GM21367 (cell line): Measurements from ENCODE around the gene MGLL.

ENCODE experiments used
- ATAC-seq: cut with Tn5 transposase; IDR thresholded peaks from one replicate; pipeline ENCODE4 v1.9.1; 2021; ENCODE audit not compliant: unreplicated experiment

MGLL gene

DNA sequence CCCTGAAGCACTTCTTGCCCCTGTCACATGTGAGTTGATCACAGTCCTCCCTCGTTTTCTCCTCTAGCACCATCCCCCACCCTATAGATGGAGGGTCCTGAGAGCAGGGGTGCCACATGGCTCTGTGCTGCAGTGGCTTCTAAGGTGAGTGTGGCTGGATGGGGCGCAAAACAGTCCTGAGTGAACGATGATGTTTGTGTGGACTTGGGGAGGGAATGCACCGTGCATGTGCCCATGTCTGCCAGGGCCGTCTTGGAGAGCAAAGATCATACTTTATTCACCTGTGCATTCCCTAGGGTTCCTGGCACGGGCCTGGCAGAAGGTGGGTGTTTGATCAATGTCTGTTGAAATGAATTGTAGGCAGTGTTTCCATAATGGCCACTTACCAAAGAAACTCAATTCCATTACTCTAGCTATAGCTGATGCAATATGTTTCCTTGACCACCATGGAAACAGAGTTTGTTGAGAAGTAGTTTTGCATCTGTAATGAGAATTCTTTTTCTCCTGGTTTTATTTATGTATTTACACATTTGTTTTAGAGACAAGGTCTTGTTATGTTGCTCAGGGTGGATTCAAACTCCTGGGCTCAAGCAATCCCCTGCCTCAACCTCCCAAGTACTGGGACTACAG is 91.5 kb downstream of the MGLL start:
- ATAC-seq = no peak

DNA sequence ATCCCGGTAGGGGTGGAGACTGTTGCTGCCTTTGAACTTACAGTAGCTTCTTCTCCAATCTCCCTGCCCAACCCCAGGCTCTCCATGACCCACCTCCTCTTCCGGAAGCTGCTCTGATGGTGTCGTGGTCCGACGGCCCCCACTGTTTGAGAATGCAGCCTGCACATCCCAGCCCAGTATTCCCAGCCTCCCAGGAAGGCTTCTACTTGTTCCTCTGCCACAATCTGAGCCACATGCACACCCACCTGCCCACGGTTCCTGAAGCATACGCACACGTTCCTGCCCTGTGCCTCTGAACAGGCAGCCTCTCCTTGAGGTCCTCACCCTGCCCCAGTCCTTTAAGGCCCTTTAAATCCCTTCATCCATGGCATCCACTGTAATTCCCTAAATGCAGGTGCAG is 92.1 kb downstream of the MGLL start:
- ATAC-seq = no peak

DNA sequence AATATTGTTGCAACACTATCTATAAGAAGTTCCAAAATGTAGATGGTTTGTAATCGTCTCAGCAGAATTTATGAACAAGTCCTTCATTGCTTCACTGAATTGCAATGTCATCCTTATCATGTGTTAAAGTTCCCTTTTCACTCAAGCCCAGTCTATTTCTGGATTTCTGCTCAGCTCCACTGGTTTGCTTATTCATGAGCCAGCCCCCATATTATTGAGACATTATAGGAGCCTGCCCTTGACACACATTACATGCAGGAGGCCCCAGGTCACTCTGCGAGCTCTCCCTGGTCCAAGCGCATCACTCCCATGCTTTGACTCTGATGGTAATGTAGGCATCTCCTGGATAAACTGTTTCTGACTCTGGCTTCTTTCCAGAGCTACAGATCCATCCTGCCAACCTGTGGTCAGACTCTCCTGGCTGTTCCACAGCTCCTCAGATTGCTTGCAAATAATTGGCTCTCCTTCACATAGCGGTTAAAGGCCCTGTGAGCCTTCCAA is 92.7 kb downstream of the MGLL start:
- ATAC-seq = no peak

DNA sequence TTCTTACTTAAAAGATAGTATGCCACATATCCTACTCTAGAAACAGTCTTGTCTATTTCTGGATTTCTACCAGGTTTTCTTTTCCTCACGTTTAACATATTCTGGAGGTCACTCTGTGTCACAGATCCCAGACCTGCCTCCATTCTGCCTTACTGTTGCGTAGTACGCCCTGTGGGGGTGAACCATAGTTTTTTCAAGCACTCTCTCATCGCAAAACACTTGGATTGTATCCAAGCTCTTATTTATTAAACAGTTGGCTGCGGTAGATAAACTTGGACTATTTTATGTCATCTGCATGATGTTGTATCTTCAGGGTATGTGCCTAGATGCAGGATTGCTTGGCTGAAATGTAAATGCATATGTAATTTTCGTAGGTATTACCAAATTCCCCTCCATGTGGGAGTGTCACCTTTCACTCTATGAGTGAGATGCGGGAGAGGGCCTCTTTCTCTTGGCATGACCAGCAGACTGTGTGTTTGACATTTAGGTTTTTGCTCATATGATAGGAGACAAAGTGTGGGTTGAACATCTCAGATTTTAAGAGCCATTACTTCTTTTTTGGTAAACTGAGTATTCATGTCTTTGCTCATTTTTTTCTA is 93.8 kb downstream of the MGLL start:
- ATAC-seq = no peak

DNA sequence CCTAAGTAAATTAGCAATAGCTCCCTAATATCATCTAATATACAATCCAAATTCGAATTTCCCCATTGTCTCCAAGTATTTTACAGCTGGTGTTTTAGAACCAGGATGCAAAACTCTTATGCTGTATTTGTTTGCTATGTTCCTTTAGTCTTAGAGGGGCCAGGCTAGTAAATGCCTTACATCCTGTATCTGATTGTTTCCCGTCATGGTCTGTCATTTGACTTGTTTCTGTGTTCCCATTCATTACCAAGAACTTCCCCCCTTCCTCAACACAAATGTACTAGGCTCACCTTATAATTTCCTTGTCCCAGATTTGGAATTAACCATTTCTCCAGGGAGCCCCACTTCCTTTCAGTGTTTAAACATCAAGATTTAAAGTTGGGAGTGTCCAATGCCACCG is 95.4 kb downstream of the MGLL start:
- no peak for ATAC-seq

DNA sequence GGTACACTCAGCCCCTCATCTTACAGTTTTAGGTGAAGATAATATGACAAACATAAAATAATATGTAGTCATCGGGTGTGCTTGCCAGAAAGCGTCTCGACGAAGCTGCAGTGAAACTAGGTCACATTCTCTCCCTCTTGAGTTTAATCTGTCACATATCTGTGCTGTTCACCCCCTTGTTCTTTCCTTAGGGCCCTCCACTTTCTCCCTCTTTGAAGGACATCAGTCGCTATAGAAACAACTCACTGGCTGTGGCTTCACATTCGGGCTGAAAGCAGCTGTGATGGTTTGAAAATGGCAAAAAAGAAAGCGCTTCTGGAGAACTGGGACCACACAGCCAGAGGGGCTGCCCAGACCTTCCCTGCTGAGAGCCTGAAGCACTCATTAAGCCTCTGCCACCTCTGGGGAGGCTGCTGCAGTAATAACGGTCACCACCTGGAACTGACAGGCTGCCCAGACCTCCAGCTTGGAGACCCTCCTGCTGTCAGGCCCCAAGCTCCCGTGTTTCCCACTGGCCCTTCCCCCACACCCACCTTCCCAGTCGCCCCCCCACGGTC is 99.2 kb downstream of the MGLL start:
- ATAC-seq = no peak

DNA sequence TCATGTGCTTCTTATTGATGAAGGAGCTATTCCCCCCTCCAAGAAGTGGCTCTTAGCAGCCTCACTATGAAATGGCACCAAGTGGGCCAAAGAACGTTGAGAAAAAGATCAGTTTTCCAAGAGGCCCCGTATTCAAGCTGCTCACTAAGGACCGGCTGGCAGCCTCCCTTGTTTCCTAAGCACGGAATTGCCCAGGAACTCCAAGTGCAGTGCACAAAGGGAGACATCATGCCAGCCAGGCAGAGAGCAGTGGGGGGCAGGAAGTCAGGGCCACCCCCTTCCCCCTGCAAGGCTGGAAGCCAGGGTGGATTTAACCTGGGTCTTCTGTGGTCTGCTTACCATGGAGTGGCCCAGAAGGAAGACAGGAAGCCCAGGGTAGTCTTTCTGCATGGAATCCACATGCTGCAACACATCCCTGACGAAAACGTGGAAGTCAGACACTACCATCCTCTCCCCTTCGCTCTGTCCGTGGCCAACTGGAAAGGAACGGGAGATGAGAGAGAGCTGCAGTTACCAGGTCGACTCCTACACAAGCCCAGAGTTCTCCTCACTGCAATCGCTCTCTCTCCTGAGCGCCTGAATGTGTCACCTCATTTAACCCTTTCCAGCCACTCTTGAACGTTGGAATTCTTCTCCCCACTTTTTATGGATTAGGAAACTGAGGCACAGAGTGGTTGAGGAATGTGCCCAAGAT is 100.1 kb downstream of the MGLL start:
- no peak for ATAC-seq

DNA sequence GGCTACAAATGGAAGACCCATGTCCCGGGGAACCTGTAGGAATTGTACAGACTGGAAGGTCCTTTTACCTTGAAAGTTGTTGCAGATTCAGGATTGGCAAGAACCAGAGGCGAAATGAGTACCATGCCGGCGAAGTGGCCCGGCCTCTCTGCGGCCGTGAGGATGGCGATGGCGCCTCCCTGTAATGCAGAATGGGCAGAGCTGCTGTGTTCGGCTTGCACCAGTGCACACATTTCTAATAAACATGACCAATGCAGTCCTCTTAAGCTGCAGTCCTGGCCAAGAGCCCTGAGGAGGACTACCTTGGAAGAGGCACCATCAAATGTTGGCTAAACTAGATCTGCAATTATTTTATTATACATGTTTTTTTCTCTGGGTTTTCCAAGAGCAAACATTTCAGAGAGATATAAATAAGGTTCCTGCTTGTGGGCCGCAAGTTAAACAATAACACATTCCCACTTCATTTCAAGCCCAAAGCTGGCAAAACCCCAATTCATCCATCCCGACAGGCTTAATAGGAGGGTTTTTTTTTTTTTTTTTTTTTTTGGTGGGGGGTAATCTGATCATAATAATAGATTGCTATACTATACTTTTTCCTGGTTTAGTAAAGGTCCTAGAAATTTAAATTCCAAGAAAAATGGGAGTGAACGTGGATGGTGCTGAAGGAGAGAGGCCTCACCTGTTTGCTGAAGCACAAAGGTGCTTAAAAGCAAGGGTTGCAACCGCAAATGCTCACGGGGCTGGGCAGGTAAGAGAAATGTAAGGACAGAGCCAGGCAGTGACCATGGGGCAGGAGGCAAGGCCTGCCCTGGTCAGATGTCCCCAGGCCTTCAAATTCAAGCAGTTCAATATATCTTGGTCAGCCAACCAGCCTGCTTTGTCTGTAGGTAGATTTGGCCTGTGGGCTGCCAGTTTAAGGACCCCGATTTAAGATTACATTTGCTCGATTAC is 101.1 kb downstream of the MGLL start:
- no peak for ATAC-seq

DNA sequence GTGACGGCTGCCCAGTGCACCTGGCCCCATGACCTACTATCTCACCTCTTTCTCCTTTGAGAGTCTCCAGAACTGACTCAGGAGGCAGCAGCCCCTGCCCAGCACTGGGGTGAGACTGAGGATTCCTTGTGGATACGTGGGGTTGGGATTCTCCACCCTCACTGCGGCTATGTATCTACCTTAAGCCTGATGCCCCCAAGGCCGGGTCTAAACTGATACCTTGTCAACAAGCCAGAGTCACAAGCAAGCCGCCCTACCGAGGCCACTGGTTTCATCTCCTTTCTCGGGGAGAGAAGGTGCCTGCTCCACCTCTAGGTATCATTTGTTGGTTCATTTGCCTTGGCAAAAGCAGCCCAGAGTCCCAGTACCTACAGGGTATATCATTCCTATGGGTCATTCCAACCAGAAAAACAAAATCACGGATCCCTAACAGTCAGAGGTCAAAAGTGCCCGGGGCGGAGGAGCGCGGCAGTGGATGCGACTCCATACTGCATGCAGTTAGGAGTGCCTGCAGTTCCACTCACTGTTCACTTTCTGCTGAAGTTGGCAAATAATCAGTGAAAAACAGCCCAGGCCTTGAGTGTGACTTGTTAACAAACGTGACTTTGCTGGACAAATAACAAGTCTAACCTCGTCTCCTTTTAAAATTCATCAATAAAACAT is 102.0 kb downstream of the MGLL start:
- ATAC-seq = no peak

DNA sequence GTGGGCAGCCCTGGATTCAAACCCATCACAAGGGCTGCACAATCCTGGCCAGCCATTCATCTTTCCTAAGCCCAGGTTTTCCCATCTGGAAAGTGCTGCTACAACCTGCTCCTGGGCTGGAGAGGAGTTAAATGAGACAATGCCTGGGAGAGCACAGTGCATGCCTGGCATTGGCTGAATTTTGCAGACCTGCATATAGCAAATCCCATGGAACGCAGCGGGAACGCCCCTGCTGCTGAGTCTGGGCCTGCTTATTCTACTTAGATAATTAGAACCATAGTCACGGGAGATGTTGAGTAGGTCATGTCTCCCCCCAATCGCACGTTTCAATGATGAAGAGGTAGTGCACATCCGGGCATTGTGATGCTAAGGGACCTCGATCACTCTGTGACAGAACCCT is 102.9 kb downstream of the MGLL start:
- ATAC-seq = no peak

DNA sequence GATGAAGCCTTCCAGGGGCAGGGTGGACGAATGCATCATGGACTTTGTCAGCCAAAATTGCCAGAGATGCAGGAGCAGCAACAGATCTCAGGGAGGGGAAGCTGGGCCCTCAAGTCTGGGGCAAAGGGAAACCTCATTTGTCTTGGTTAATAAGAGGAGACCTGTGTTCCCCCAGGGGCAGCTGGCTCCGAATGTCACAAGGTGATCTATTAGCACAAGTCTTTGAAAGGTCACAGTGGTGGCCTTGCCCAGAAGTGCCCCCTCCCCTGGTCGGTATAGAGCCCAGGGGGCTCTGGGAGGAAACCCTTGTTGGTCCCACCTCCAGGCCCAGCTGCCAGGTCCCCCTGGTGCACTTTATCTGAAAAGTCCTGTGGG is 103.4 kb downstream of the MGLL start:
- ATAC-seq = no peak

DNA sequence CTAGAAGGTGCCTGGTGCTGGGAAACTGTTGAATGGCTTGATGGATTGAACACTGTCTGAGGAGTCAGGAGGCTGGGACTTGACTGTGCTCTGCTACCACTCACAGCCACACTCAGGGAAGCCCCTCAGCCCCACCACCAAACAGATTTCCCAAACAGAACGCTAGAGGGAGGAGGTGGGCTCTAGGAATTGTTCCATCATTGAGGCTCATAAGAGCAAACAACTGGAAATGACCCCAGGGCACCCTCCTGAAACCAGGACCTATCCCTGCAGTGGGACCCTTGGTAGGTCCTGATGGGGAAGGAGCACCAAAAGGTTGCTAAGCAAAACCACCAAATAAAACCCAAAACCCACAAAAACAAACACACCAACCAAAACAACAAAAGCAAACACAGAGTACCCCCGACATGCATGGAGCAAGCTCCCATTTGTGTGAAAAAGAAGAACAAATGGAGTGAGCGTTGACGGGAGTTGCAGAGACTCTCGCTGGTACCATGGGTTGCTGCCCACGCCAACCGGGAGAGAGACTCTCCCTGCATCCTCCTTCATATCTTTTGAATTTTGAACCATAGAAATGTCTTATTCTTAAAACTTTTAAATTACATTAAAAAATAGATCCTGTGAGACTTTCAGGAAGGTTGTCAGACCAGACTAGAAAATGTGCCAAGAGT is 103.9 kb downstream of the MGLL start:
- ATAC-seq = no peak

DNA sequence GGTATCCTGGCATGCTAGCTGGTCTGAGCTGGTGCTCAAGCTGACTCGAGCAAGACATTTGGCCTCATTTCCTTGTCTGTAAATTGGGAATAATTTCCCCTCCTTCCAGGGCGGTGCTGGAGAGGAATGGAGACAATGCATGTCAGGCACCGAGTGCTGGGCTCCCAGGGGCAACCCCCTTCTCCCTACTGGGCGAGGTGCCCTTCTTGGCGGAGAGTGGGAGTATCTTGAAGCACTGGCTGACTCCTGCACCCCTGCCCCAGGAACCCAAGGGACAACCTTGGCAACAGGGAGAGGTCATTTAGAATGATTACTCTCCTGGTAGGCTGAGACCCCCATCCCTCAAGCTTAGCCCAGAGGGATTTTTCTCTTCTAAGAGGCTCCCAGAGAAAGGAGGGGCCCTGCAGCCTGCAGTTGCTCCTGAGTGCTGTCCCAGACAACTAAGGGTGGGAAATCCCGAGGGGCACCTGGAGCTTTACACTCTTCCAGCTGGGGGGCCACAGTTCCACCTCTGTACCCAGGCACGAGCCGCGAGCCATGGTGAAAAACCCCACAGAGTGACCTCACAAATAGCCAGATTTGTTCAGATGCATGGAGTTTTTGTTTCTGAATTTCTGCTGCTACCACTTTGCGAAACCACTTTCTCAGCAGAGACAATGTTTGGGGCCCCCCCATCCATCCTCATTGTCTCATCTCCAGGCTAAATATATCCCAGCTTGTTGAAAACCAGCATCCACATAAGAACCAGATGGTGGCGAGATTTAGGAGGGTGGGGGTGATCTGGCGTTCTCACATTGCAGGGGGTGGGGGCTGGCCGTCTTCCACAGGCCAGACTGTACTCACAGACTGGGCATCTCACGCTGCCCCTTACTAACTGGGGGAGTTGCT is 104.7 kb downstream of the MGLL start:
- ATAC-seq = no peak

DNA sequence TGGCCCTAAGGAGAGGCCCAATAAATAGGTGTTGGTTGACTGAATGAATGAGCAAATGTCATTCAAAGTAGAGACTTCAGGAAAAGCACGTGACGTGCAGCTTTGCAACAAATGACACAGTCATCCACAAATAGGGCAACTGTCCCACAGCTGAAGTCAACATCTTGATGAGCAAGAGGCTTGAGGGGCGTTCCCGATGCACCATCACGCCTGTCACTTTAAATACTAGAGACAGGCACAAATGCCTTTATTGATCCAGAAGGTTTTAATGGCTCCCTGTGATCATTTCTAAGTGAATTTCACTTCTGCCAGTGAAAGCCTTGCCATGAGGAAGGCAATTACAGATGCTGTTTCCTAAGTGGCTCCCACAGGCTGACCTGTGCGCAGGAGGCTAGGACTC is 105.9 kb downstream of the MGLL start:
- no peak for ATAC-seq

DNA sequence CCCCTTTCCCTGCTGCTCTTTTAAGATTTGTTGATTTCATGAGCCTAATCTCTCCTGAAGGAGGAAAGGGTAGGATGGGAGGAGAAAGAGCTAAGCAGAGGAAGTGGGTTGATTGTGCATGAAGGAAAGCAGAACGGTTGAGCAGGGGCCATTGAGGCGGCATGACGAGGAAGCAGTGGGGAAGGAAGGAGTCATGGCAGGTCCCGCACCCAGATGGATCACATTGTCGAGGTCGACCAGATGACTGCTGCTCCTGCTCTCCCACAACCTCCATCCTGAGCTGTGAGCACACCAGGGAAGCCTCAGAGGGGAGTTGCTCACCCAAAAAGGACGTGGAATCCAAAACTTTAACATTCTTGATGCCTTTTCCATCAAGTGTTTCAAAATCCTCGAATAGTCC is 106.8 kb downstream of the MGLL start:
- ATAC-seq = no peak

DNA sequence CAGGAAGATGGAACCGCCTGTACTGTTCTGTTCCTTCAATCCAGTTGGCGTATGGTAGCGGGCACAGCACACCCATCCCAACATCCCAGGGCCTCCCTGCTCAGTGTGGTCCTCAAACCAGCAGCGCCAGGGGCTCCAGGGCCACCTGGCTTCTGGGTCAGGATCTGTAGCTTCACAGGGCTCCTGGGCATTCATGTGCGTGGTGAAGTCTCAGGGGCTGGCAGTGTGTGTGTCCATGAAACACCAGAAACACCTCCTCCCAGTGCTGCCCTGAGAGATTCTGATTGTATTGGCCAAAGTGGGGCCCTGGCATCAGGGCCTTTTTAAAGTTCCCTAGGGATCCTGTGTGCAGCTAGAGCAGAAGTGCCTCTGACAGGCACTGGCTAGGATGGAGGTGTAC is 107.4 kb downstream of the MGLL start:
- no peak for ATAC-seq

DNA sequence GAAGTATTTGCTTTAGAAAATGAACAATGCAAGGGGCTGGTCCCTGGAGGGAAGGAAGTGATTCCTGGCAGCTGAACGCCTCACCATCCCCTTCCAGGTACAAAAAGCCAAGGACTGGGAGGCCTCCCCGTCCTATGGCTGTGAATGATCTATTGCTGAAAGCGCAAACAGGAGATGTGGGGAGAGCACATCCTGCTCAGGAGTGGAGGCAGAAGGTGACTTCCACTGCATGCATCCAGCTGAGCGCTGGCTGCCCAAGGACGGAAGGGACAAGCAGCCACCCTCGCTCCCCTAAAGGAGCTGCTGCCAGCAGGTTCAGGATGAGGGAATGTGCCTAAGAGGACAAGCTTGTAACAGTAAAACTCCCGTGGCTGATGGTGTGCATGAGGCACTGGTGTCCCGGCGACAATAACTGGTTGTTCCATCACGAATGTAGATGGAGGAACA is 108.2 kb downstream of the MGLL start:
- ATAC-seq = no peak

DNA sequence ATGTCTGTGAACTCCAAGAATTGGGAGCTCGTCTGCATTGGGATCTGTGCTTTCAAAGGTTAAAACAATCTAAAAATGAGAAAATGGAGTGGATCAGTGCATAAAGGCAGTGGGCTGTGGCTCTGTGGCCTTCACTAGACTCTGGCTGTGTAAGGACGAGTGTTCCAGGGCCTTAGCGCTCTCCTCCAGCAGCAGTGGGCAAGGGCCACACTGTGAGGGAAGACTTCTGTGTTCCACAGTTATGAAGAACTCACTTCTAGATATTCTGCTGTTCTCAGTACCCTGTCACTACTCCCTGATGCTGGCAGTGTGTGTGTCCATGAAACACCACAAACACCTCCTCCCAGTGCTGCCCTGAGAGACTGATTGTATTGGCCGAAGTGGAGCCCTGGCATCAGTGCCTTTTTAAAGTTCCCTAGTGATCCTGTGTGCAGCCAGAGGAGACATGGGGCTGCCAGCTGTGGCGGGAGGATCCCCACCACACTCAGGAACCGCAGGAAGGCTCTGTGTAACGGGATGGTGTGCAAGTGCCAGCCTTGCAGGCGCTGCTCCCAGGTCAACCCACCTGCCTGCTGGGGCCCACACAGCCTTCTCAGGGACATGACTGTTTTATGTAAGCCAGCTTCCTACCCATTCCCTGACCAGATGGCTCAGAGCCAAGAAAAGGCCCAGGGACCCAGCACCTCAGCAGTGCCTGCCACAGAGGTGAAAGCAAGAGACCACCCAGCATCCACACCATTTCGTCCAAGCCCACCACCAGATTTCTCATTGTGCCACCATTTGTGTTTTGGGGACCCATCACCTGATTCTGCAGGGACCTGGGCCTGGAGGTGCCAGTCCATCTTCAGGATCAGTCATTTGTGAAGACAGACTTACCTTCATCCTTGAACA is 109.2 kb downstream of the MGLL start:
- ATAC-seq = no peak
